A549 treated with RU486 at 1 μM for 4 hours (cell line): Measurements from ENCODE around the gene CBY2. TPM values are rescaled to one million over a fixed set of nuclear protein-coding genes. Genes with fewer than 3 reads are reported as not detected.

Experiments used
- total RNA-seq: library from RNA; stranded (reverse); fragments of 200-300 nt; extraction: Qiagen RNA extraction; gene quantifications from 5 replicates; pipeline ENCODE4 v1.2.3, GENCODE V29; 2022; ENCODE audit warnings: low read depth

CBY2 gene
- not detected in 5 replicates for total RNA-seq

GRCh38 chr13:45702088-45702487 is at the start of gene CBY2:
Gene CBY2, plus strand, starts transcription at chr13:45702320. Its CDS starts 71 bp downstream, at chr13:45702391.

Other genes with a start within 250 kb of the CBY2 start
- 8.8 to 15.8 TPM (median 14.7 TPM) in 5 replicates for gene COG3, start 237.4 kb upstream of the CBY2 start, total RNA-seq
- not detected in 5 replicates for gene ERICH6B, start 86.6 kb upstream of the CBY2 start, total RNA-seq
- gene SIAH3, start 149.4 kb downstream of the CBY2 start, total RNA-seq = not detected in 5 replicates